ENCODE results near the gene GSTA2. TPM values are rescaled to one million over a fixed set of nuclear protein-coding genes. Genes with fewer than 3 reads are reported as not detected.

GSTA2 gene
- total and polyA plus RNA-seq, 2 of the 13 experiments (the other 11 are each of a cell fraction or from before 2014, with no cell fraction given), result 0.75 to 13.7 TPM

DNA sequence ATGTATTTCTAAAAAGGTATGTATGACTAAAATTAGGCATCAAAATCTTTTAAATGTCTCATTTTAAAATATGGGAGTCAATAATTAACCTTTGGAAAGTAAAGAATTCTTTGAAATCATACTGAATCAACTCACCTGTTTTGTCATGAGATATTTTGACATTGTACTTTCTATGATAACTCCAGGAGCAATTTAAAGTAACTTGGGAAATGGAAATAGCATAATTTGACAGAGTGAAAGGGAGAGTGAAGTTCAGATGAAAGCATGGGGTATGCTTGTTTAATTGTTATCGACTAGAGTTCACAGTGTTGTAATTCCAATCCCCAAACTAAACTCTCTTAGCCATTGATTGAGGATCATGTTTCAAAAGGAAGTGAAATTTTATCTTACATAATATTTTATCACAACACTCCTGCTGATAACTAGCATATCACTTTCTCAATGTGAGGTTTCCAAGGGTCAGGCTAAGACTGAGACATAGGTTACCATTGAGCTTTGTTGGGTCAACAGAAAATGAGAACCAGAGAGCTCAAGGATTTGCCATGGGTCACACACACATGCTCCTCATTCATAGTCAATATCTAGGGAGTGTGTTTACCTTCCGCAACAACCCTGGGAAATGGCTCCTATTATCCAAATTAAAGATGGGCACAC, 38.0 kb upstream of the GSTA2 start (continued):
- TF ChIP-seq LCORL (IDR thresholded peaks at IDR 0.05), result no peak
- peak; percentile 36; the same call in 1 of the 2 replicates for TF ChIP-seq LCORL (CRISPR knock-in tag; IDR thresholded peaks at IDR 0.05)
- TF ChIP-seq, protein P1, sequence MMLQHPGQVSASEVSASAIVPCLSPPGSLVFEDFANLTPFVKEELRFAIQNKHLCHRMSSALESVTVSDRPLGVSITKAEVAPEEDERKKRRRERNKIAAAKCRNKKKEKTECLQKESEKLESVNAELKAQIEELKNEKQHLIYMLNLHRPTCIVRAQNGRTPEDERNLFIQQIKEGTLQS (CRISPR knock-in tag; IDR thresholded peaks at IDR 0.05), result no peak
- TF ChIP-seq ZNF550 (CRISPR knock-in tag; IDR thresholded peaks at IDR 0.05; ENCODE audit: borderline replicate concordance), result no peak
- no peak for TF ChIP-seq ZNF160 (CRISPR knock-in tag; IDR thresholded peaks at IDR 0.05)
- TF ChIP-seq ZNF253 (CRISPR knock-in tag; IDR thresholded peaks at IDR 0.05; ENCODE audit: borderline replicate concordance), result no peak
- no peak for TF ChIP-seq ZNF781 (CRISPR knock-in tag; IDR thresholded peaks at IDR 0.05; ENCODE audit: borderline replicate concordance, not compliant biosample characterization)
- no peak for TF ChIP-seq ZFP41 (CRISPR knock-in tag; IDR thresholded peaks at IDR 0.05; ENCODE audit: borderline replicate concordance)
- TF ChIP-seq NKX3-1 (CRISPR knock-in tag; IDR thresholded peaks at IDR 0.05), result 0 out of 2 replicates have a peak, but pooled peaks have one; percentile 30
- TF ChIP-seq ZNF432 (CRISPR knock-in tag; IDR thresholded peaks at IDR 0.05; ENCODE audit: borderline replicate concordance), result no peak
- TF ChIP-seq ZNF746 (CRISPR knock-in tag; IDR thresholded peaks at IDR 0.05), result no peak
- no peak for TF ChIP-seq ETV5 (CRISPR knock-in tag; IDR thresholded peaks at IDR 0.05; ENCODE audit: borderline replicate concordance)
- no peak for TF ChIP-seq ARNT (IDR thresholded peaks at IDR 0.05)
- TF ChIP-seq ZNF552 (CRISPR knock-in tag; IDR thresholded peaks at IDR 0.05; ENCODE audit: borderline replicate concordance), result no peak
- TF ChIP-seq XRCC5 (optimal IDR thresholded peaks at IDR 0.05; ENCODE audit: low read length), result no peak
- TF ChIP-seq ZC3H13 (CRISPR knock-in tag; IDR thresholded peaks at IDR 0.05), result no peak
- no peak for TF ChIP-seq TAF1 (CRISPR knock-in tag; IDR thresholded peaks at IDR 0.05)
- TF ChIP-seq, protein P2, sequence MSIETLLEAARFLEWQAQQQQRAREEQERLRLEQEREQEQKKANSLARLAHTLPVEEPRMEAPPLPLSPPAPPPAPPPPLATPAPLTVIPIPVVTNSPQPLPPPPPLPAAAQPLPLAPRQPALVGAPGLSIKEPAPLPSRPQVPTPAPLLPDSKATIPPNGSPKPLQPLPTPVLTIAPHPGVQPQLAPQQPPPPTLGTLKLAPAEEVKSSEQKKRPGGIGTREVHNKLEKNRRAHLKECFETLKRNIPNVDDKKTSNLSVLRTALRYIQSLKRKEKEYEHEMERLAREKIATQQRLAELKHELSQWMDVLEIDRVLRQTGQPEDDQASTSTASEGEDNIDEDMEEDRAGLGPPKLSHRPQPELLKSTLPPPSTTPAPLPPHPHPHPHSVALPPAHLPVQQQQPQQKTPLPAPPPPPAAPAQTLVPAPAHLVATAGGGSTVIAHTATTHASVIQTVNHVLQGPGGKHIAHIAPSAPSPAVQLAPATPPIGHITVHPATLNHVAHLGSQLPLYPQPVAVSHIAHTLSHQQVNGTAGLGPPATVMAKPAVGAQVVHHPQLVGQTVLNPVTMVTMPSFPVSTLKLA (IDR thresholded peaks at IDR 0.05), result no peak
- no peak for TF ChIP-seq ZNF484 (CRISPR knock-in tag; IDR thresholded peaks at IDR 0.05; ENCODE audit: borderline replicate concordance, low read depth)
- no peak for TF ChIP-seq ZKSCAN8 (CRISPR knock-in tag; IDR thresholded peaks at IDR 0.05; ENCODE audit: borderline replicate concordance)
- TF ChIP-seq SRSF9 (IDR thresholded peaks at IDR 0.05; ENCODE audit: borderline replicate concordance, insufficient read depth, low read depth, low read length, poor library complexity, severe bottlenecking), result no peak
- peak; percentile 61 for TF ChIP-seq NR2C2 (CRISPR knock-in tag; IDR thresholded peaks at IDR 0.05; ENCODE audit: borderline replicate concordance)
- no peak for TF ChIP-seq NFE2 (CRISPR knock-in tag; IDR thresholded peaks at IDR 0.05)
- TF ChIP-seq, protein P3, sequence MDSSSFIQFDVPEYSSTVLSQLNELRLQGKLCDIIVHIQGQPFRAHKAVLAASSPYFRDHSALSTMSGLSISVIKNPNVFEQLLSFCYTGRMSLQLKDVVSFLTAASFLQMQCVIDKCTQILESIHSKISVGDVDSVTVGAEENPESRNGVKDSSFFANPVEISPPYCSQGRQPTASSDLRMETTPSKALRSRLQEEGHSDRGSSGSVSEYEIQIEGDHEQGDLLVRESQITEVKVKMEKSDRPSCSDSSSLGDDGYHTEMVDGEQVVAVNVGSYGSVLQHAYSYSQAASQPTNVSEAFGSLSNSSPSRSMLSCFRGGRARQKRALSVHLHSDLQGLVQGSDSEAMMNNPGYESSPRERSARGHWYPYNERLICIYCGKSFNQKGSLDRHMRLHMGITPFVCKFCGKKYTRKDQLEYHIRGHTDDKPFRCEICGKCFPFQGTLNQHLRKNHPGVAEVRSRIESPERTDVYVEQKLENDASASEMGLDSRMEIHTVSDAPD (CRISPR knock-in tag; IDR thresholded peaks at IDR 0.05), result no peak
- TF ChIP-seq, protein P4, sequence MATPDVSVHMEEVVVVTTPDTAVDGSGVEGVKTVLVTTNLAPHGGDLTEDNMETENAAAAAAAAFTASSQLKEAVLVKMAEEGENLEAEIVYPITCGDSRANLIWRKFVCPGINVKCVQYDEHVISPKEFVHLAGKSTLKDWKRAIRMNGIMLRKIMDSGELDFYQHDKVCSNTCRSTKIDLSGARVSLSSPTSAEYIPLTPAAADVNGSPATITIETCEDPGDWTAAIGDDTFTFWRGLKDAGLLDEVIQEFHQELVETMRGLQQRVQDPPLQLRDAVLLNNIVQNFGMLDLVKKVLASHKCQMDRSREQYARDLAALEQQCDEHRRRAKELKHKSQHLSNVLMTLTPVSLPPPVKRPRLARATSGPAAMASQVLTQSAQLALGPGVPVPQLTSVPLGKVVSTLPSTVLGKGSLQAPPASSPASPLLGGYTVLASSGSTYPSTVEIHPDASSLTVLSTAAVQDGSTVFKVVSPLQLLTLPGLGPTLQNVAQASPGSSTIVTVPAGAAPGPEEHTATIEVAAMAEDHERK (CRISPR knock-in tag; IDR thresholded peaks at IDR 0.05; ENCODE audit: low read depth), result no peak
- TF ChIP-seq, protein P5, sequence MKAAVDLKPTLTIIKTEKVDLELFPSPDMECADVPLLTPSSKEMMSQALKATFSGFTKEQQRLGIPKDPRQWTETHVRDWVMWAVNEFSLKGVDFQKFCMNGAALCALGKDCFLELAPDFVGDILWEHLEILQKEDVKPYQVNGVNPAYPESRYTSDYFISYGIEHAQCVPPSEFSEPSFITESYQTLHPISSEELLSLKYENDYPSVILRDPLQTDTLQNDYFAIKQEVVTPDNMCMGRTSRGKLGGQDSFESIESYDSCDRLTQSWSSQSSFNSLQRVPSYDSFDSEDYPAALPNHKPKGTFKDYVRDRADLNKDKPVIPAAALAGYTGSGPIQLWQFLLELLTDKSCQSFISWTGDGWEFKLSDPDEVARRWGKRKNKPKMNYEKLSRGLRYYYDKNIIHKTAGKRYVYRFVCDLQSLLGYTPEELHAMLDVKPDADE (CRISPR knock-in tag; IDR thresholded peaks at IDR 0.05), result no peak
